Measurements from ENCODE around the gene PTPRR. TPM values are rescaled to one million over a fixed set of nuclear protein-coding genes. Genes with fewer than 3 reads are reported as not detected.

PTPRR gene
- total and polyA plus RNA-seq, 2 donors (not counting 3 experiments of a cell fraction or from before 2014, with no cell fraction given), result 0.46 to 1.1 TPM

GRCh38 chr12:70837026-70837425 lies 83.5 kb downstream of the PTPRR start:
- ChIA-PET POLR2A (no interaction called here), CTCF (interaction anchor here (3.6 kb wide), 1 partner anchor 13 kb away, joined by 11 read pairs; no protein-coding TSS in a partner anchor)
- DNase-seq (ENCODE audit: low read depth, low spot score) (no peak), FAIRE-seq (no peak)
- Histone ChIP-seq H3K4me3 (replicated peaks in 1 of 3; ENCODE audit: insufficient read depth in 1 of 3, low read depth in 1 of 3, low read length in 3 of 3) (no peak overlapping the region), H3K79me2 (ENCODE audit: control insufficient read depth, insufficient read depth, low read length) (no peaks in the 10 kb centered on the region), H3K9ac (replicated peaks; ENCODE audit: extremely low read depth, insufficient read depth, low read length) (no peak overlapping the region), H3K27me3 (ENCODE audit: control insufficient read depth in 2 of 2, insufficient read depth in 2 of 2, low read length in 2 of 2) (peaks cover 2% of the 10 kb centered on the region in 2 experiments), H3K36me3 (ENCODE audit: control insufficient read depth in 2 of 2, extremely low read depth in 1 of 2, insufficient read depth in 2 of 2, low read length in 2 of 2) (no peaks in the 10 kb centered on the region), H3K4me2 (ENCODE audit: insufficient read depth, low read length) (no peak overlapping the region), H3K9me1 (replicated peaks; ENCODE audit: control insufficient read depth, extremely low read depth, insufficient read depth, low read length) (no peaks in the 10 kb centered on the region), H3K9me3 (replicated peaks; ENCODE audit: control insufficient read depth, insufficient read depth, low read length) (no peaks in the 10 kb centered on the region), H3K4me1 (ENCODE audit: control insufficient read depth, extremely low read depth, insufficient read depth, low read length) (no peaks in the 10 kb centered on the region), H4K20me1 (replicated peaks; ENCODE audit: control insufficient read depth, extremely low read depth, insufficient read depth, low read length) (no peaks in the 10 kb centered on the region), H2AFZ (ENCODE audit: low read depth, low read length) (no peak overlapping the region), H3K27ac (ENCODE audit: insufficient read depth, low read depth, low read length) (no peak overlapping the region)
- dilution Hi-C loops (cut with MboI; ENCODE audit: extremely low pct_ligation_motif_present, low sequenced_read_pairs) (no loop called here), intact Hi-C loops (cut with micrococcal nuclease) (no loop called here)
- no TSS peak for BruUV-seq (replicated peaks)
- TF ChIP-seq POLR2AphosphoS5 (IDR thresholded peaks at IDR 0.05; ENCODE audit: insufficient read depth, low read depth, low read length), result no peak
- TF ChIP-seq MYC (IDR thresholded peaks at IDR 0.05; ENCODE audit: low read depth, low read length), result no peak
- no peak for TF ChIP-seq CTCF (IDR thresholded peaks at IDR 0.05; ENCODE audit: extremely low read depth in 1 of 2, insufficient read depth in 1 of 2, low read depth in 1 of 2, low read length in 2 of 2)
- TF ChIP-seq GATA2 (IDR thresholded peaks at IDR 0.05; ENCODE audit: insufficient read depth, insufficient read length, low read depth, low read length), result no peak
- TF ChIP-seq MAX (IDR thresholded peaks at IDR 0.05; ENCODE audit: insufficient read depth, insufficient read length), result no peak
- TF ChIP-seq EZH2 (IDR thresholded peaks at IDR 0.05; ENCODE audit: borderline replicate concordance, low read depth, low read length, severe bottlenecking), result no peak
- TF ChIP-seq POLR2A (IDR thresholded peaks at IDR 0.05; ENCODE audit: low read depth, low read length), result no peak
- no peak for TF ChIP-seq JUN (IDR thresholded peaks at IDR 0.05; ENCODE audit: borderline replicate concordance, insufficient read depth, insufficient read length, low read depth)
- no peak for TF ChIP-seq FOS (IDR thresholded peaks at IDR 0.05; ENCODE audit: borderline replicate concordance, insufficient read depth, low read length)
